ENCODE results near the gene VSTM4.

VSTM4 gene

DNA sequence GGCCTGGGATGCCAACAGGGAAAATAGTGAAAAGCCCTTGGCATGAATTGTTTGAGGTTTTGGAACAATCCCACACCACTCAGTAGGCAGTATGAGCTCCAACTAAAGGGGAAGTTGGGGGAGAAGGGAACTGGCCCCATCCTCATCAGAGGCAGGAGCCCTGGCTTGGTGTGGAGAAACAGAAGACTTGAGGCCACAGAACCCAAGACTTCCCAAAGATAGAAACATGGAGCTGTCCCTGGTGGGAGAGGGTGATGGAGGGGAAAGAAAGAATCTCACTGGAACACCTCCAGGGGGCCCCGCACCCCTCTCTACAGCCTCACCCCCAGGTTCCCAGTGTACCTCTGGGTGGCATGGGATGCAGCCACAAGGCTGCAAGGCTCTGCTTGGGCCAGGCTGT, 85.7 kb downstream of the VSTM4 start:
- Histone ChIP-seq H2AFZ (ENCODE audit: low read depth, low read length) (no peak overlapping the region), H3K4me1 (ENCODE audit: control insufficient read depth, insufficient read depth, low read depth, low read length) (no peaks in the 10 kb centered on the region), H2AK5ac (ENCODE audit: low read length, severe bottlenecking) (no peak overlapping the region), H4K91ac (ENCODE audit: low read length) (no peak overlapping the region), H3K18ac (ENCODE audit: low read depth in 1 of 2, low read length in 2 of 2) (no peak overlapping the region), H2BK12ac (ENCODE audit: low read length in 2 of 2) (no peak overlapping the region), H3K9ac (ENCODE audit: low read length) (no peak overlapping the region), H3K4me3 (ENCODE audit: insufficient read depth in 1 of 2, low read depth in 1 of 2, low read length in 2 of 2) (no peak overlapping the region), H2BK120ac (ENCODE audit: low read depth, low read length) (no peak overlapping the region), H3K27ac (ENCODE audit: low read length, poor library complexity, severe bottlenecking) (no peak overlapping the region), H3K14ac (ENCODE audit: low read length in 2 of 2) (no peak overlapping the region), H3K4me2 (ENCODE audit: low read length, poor library complexity, severe bottlenecking) (no peak overlapping the region), H3K9me3 (ENCODE audit: control insufficient read depth, low read length) (no peaks in the 10 kb centered on the region), H4K8ac (ENCODE audit: low read length) (no peak overlapping the region), H2BK15ac (ENCODE audit: low read depth, poor library complexity, severe bottlenecking) (no peak overlapping the region), H3K4ac (ENCODE audit: low read depth in 1 of 2, low read length in 2 of 2) (no peak overlapping the region), H3K36me3 (ENCODE audit: control insufficient read depth in 1 of 2, insufficient read depth in 2 of 2, low read depth in 1 of 2, low read length in 2 of 2) (peaks cover 0 to 41% of the 10 kb centered on the region in 2 experiments), H3K23ac (ENCODE audit: low read length in 2 of 2) (no peak overlapping the region), H3K79me1 (replicated peaks; ENCODE audit: low read length, poor library complexity, severe bottlenecking) (no peaks in the 10 kb centered on the region), H3K27me3 (ENCODE audit: control insufficient read depth in 1 of 2, insufficient read depth in 1 of 2, low read length in 2 of 2) (no peaks in the 10 kb centered on the region), H2BK5ac (ENCODE audit: low read depth, low read length, poor library complexity, severe bottlenecking) (no peak overlapping the region)
- no peak for DNase-seq
- 63% methylated on average over 1 of the region's 1 CpG for WGBS

DNA sequence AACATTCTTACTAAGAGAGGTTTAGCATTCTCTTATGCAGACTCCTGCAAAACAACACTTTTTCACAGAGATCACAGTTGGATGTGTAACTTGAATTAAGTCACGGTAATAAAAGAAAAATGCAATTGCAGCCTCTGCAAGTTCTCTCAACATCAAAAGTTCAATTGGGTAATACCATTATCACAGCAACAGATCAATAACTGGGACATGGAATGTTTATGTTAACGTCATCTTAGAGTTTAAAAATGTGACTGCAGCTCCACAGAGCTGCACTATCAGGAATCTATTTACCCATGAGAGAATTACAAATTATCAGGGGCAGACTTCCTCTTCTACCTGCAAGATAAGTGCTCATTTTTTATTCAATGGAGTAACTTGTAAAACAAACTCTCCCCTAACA, 86.7 kb downstream of the VSTM4 start:
- no peak overlapping the region for H3K4me3 ChIP-seq (ENCODE audit: insufficient read depth in 1 of 2, low read depth in 1 of 2, low read length in 2 of 2)
- no peak for DNase-seq
- H3K27ac ChIP-seq (ENCODE audit: low read length, poor library complexity, severe bottlenecking), result no peak overlapping the region
- H3K14ac ChIP-seq (ENCODE audit: low read length in 2 of 2), result no peak overlapping the region
- no peak overlapping the region for H2AK5ac ChIP-seq (ENCODE audit: low read length, severe bottlenecking)
- H3K9me3 ChIP-seq (ENCODE audit: control insufficient read depth, low read length), result no peaks in the 10 kb centered on the region
- H3K36me3 ChIP-seq (ENCODE audit: control insufficient read depth in 1 of 2, insufficient read depth in 2 of 2, low read depth in 1 of 2, low read length in 2 of 2), result peaks cover 0 to 41% of the 10 kb centered on the region in 2 experiments
- H2BK15ac ChIP-seq (ENCODE audit: low read depth, poor library complexity, severe bottlenecking), result no peak overlapping the region
- no peak overlapping the region for H4K91ac ChIP-seq (ENCODE audit: low read length)
- no peak overlapping the region for H3K4me2 ChIP-seq (ENCODE audit: low read length, poor library complexity, severe bottlenecking)
- H3K9ac ChIP-seq (ENCODE audit: low read length), result no peak overlapping the region
- H2BK120ac ChIP-seq (ENCODE audit: low read depth, low read length), result no peak overlapping the region
- no peak overlapping the region for H3K4ac ChIP-seq (ENCODE audit: low read depth in 1 of 2, low read length in 2 of 2)
- H3K4me1 ChIP-seq (ENCODE audit: control insufficient read depth, insufficient read depth, low read depth, low read length), result no peaks in the 10 kb centered on the region
- H3K27me3 ChIP-seq (ENCODE audit: control insufficient read depth in 1 of 2, insufficient read depth in 1 of 2, low read length in 2 of 2), result no peaks in the 10 kb centered on the region
- H2BK5ac ChIP-seq (ENCODE audit: low read depth, low read length, poor library complexity, severe bottlenecking), result no peak overlapping the region
- no peak overlapping the region for H4K8ac ChIP-seq (ENCODE audit: low read length)
- WGBS, result 75% methylated on average over 1 of the region's 2 CpGs
- no peak overlapping the region for H3K23ac ChIP-seq (ENCODE audit: low read length in 2 of 2)
- H2BK12ac ChIP-seq (ENCODE audit: low read length in 2 of 2), result no peak overlapping the region
- no peaks in the 10 kb centered on the region for H3K79me1 ChIP-seq (replicated peaks; ENCODE audit: low read length, poor library complexity, severe bottlenecking)
- no peak overlapping the region for H2AFZ ChIP-seq (ENCODE audit: low read depth, low read length)
- H3K18ac ChIP-seq (ENCODE audit: low read depth in 1 of 2, low read length in 2 of 2), result no peak overlapping the region

DNA sequence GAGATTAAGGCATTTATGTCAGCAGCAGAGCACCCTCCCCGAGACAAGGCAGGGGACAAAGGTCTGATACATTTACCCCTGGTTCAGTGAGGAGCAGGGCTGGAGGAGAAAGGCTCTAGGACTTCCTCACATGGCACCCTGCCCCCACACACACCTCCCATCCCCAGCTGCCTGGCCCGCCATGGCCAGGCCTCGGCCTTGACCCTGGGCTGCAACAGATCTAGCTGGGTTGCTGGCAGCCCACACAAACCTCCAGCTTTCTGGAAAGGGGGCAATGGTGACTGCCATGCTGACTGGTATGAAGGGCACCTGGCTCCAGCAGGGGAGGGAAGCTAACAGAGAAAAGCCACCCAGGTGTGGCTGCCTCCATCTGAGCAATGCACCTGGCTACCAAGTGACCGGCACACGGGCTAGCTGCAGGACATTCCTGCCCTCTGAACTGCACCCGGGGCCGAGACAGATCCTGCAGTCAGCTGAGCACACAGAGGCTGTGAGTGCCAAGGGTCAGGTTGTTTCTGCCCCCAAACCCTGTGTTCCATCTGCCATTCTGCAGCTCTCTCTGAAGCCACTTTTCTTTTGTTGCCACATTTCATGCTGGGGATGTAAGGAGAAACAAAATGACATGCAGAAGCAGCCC, 89.9 kb downstream of the VSTM4 start:
- no peak overlapping the region for H3K23ac ChIP-seq (ENCODE audit: low read length in 2 of 2)
- H2BK5ac ChIP-seq (ENCODE audit: low read depth, low read length, poor library complexity, severe bottlenecking), result no peak overlapping the region
- H3K36me3 ChIP-seq (ENCODE audit: control insufficient read depth in 1 of 2, insufficient read depth in 2 of 2, low read depth in 1 of 2, low read length in 2 of 2), result peaks cover 0 to 36% of the 10 kb centered on the region in 2 experiments
- H3K4ac ChIP-seq (ENCODE audit: low read depth in 1 of 2, low read length in 2 of 2), result no peak overlapping the region
- no peak overlapping the region for H3K9ac ChIP-seq (ENCODE audit: low read length)
- no peak overlapping the region for H3K4me2 ChIP-seq (ENCODE audit: low read length, poor library complexity, severe bottlenecking)
- no peak overlapping the region for H4K8ac ChIP-seq (ENCODE audit: low read length)
- H3K14ac ChIP-seq (ENCODE audit: low read length in 2 of 2), result no peak overlapping the region
- no peak overlapping the region for H3K4me3 ChIP-seq (ENCODE audit: insufficient read depth in 1 of 2, low read depth in 1 of 2, low read length in 2 of 2)
- no peak overlapping the region for H4K91ac ChIP-seq (ENCODE audit: low read length)
- no peak overlapping the region for H2BK120ac ChIP-seq (ENCODE audit: low read depth, low read length)
- no peaks in the 10 kb centered on the region for H3K27me3 ChIP-seq (ENCODE audit: control insufficient read depth in 1 of 2, insufficient read depth in 1 of 2, low read length in 2 of 2)
- H3K18ac ChIP-seq (ENCODE audit: low read depth in 1 of 2, low read length in 2 of 2), result no peak overlapping the region
- no peaks in the 10 kb centered on the region for H3K79me1 ChIP-seq (replicated peaks; ENCODE audit: low read length, poor library complexity, severe bottlenecking)
- no peak overlapping the region for H2BK15ac ChIP-seq (ENCODE audit: low read depth, poor library complexity, severe bottlenecking)
- peaks cover 5% of the 10 kb centered on the region for H3K9me3 ChIP-seq (ENCODE audit: control insufficient read depth, low read length)
- no peak overlapping the region for H2AFZ ChIP-seq (ENCODE audit: low read depth, low read length)
- WGBS, result 81% methylated on average over 7 of the region's 7 CpGs
- H3K27ac ChIP-seq (ENCODE audit: low read length, poor library complexity, severe bottlenecking), result no peak overlapping the region
- no peaks in the 10 kb centered on the region for H3K4me1 ChIP-seq (ENCODE audit: control insufficient read depth, insufficient read depth, low read depth, low read length)
- no peak overlapping the region for H2BK12ac ChIP-seq (ENCODE audit: low read length in 2 of 2)
- H2AK5ac ChIP-seq (ENCODE audit: low read length, severe bottlenecking), result no peak overlapping the region
- DNase-seq, result no peak

DNA sequence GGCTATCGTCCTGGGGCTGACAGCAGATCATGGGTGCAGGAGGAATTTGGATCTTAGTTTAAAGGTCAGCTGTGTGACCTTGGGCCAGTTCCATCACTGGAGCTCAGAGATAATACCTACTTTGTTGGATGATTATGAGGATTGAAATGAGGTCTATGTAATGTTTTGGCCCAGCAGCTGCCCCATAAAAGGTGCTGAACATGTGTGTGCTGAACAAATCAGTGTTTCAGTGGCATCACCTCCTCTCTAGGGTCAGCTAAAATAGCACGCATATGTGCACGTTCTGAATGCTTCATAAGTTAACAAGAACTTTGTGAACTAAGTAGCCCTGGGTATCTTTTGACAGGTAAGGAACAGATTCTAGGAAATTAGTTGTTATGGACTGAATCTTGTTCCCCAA, 90.8 kb downstream of the VSTM4 start:
- 84% methylated on average over 3 of the region's 3 CpGs for WGBS
- Histone ChIP-seq H3K27me3 (ENCODE audit: control insufficient read depth in 1 of 2, insufficient read depth in 1 of 2, low read length in 2 of 2) (no peaks in the 10 kb centered on the region), H2BK15ac (ENCODE audit: low read depth, poor library complexity, severe bottlenecking) (no peak overlapping the region), H2AFZ (ENCODE audit: low read depth, low read length) (no peak overlapping the region), H2BK12ac (ENCODE audit: low read length in 2 of 2) (no peak overlapping the region), H2AK5ac (ENCODE audit: low read length, severe bottlenecking) (no peak overlapping the region), H3K4me2 (ENCODE audit: low read length, poor library complexity, severe bottlenecking) (no peak overlapping the region), H3K36me3 (ENCODE audit: control insufficient read depth in 1 of 2, insufficient read depth in 2 of 2, low read depth in 1 of 2, low read length in 2 of 2) (peaks cover under 1 to 32% of the 10 kb centered on the region in 2 experiments), H3K79me1 (replicated peaks; ENCODE audit: low read length, poor library complexity, severe bottlenecking) (no peaks in the 10 kb centered on the region), H3K4me3 (ENCODE audit: insufficient read depth in 1 of 2, low read depth in 1 of 2, low read length in 2 of 2) (no peak overlapping the region), H3K23ac (ENCODE audit: low read length in 2 of 2) (no peak overlapping the region), H3K4me1 (ENCODE audit: control insufficient read depth, insufficient read depth, low read depth, low read length) (no peaks in the 10 kb centered on the region), H3K9ac (ENCODE audit: low read length) (no peak overlapping the region), H3K14ac (ENCODE audit: low read length in 2 of 2) (no peak overlapping the region), H4K91ac (ENCODE audit: low read length) (no peak overlapping the region), H2BK120ac (ENCODE audit: low read depth, low read length) (no peak overlapping the region), H2BK5ac (ENCODE audit: low read depth, low read length, poor library complexity, severe bottlenecking) (no peak overlapping the region), H4K8ac (ENCODE audit: low read length) (no peak overlapping the region), H3K9me3 (ENCODE audit: control insufficient read depth, low read length) (peaks cover 13% of the 10 kb centered on the region), H3K18ac (ENCODE audit: low read depth in 1 of 2, low read length in 2 of 2) (no peak overlapping the region), H3K27ac (ENCODE audit: low read length, poor library complexity, severe bottlenecking) (no peak overlapping the region), H3K4ac (ENCODE audit: low read depth in 1 of 2, low read length in 2 of 2) (no peak overlapping the region)
- no peak for DNase-seq

Data from mesenchymal stem cell (in vitro differentiated cells and primary cell).